HepG2 (cell line): ENCODE results near the gene TTLL13. TPM values are rescaled to one million over a fixed set of nuclear protein-coding genes. Genes with fewer than 3 reads are reported as not detected.

Experiments used
- ATRX ChIP-seq: sonication (generic); formaldehyde crosslinking; IDR thresholded peaks from 2 replicates; pipeline ENCODE4 v1.4.0; 2020; ENCODE audit warnings: missing genetic modification reagents, borderline replicate concordance
- CHD2 ChIP-seq: IDR thresholded peaks from 2 replicates; pipeline ENCODE4 v1.6.1; 2011; ENCODE audit warnings: low read depth, low read length, improper control_type of control experiment
- DBP ChIP-seq: sonication (generic); formaldehyde crosslinking; IDR thresholded peaks from 2 replicates; pipeline ENCODE4 v1.4.0; 2020; ENCODE audit warnings: missing genetic modification reagents; ENCODE audit errors: not compliant biosample characterization
- GATA4 ChIP-seq: sonication (generic); IDR thresholded peaks from 2 replicates; pipeline ENCODE4 v1.6.1; 2016; ENCODE audit warnings: antibody characterized with exemption, low read depth, borderline replicate concordance
- HIVEP1 ChIP-seq: sonication (generic); formaldehyde crosslinking; IDR thresholded peaks from 2 replicates; pipeline ENCODE4 v1.4.0; 2020; ENCODE audit warnings: mild to moderate bottlenecking, missing genetic modification reagents
- MBD4 ChIP-seq: IDR thresholded peaks from 2 replicates; pipeline ENCODE4 v1.6.1; 2012; ENCODE audit warnings: low read length, inconsistent platforms, borderline replicate concordance
- NFKBIZ ChIP-seq: IDR thresholded peaks from 2 replicates; pipeline ENCODE4 v1.6.1; 2018; ENCODE audit warnings: missing genetic modification reagents, missing compliant biosample characterization
- RNF219 ChIP-seq: sonication (generic); formaldehyde crosslinking; IDR thresholded peaks from 2 replicates; pipeline ENCODE4 v1.5.0; 2020; ENCODE audit warnings: mild to moderate bottlenecking, missing genetic modification reagents
- RORA ChIP-seq: sonication (generic); formaldehyde crosslinking; IDR thresholded peaks from 2 replicates; pipeline ENCODE4 v1.5.0; 2020; ENCODE audit warnings: mild to moderate bottlenecking, missing genetic modification reagents, moderate library complexity
- RXRB ChIP-seq: IDR thresholded peaks from 2 replicates; pipeline ENCODE4 v1.6.1; 2016; ENCODE audit warnings: borderline replicate concordance, missing genetic modification reagents, missing compliant biosample characterization
- ZBTB44 ChIP-seq: sonication (generic); formaldehyde crosslinking; IDR thresholded peaks from 2 replicates; pipeline ENCODE4 v1.4.0; 2020; ENCODE audit warnings: missing genetic modification reagents
- ZNF30 ChIP-seq: sonication (generic); formaldehyde crosslinking; IDR thresholded peaks from 2 replicates; pipeline ENCODE4 v1.5.0; 2020; ENCODE audit warnings: mild to moderate bottlenecking, missing genetic modification reagents
- ZNF331 ChIP-seq: sonication (generic); formaldehyde crosslinking; IDR thresholded peaks from 2 replicates; pipeline ENCODE4 v1.4.0; 2020; ENCODE audit warnings: missing genetic modification reagents
- ZNF33A ChIP-seq: sonication (generic); formaldehyde crosslinking; IDR thresholded peaks from 2 replicates; pipeline ENCODE4 v1.5.1; 2020; ENCODE audit warnings: missing genetic modification reagents, mild to moderate bottlenecking, moderate library complexity, borderline replicate concordance
- ZSCAN20 ChIP-seq: sonication (generic); formaldehyde crosslinking; IDR thresholded peaks from 2 replicates; pipeline ENCODE4 v1.4.0; 2020; ENCODE audit warnings: missing genetic modification reagents, mild to moderate bottlenecking, borderline replicate concordance
- ZSCAN21 ChIP-seq: sonication (generic); formaldehyde crosslinking; IDR thresholded peaks from 2 replicates; pipeline ENCODE4 v1.8.0; 2022; ENCODE audit warnings: mild to moderate bottlenecking, missing genetic modification reagents, moderate library complexity, borderline replicate concordance
- polyA plus RNA-seq, 8 experiments: library from polyadenylated mRNA; depleted of rRNA in 3 of 8; stranded (reverse) in 7 of 8; unstranded in 1 of 8; fragments of >200 nt; fragmentation: Illumina TruSeq in 4 of 8; extraction: Trizol in 4 of 8; gene quantifications; 2 replicates each; pipeline versions ENCODE4 v1.2.1 to v1.2.3, GENCODE V29; 2011 to 2016; ENCODE audit warnings: low read depth in 4 of 8, missing spikeins in 1 of 8, mixed read lengths in 1 of 8; ENCODE audit not compliant: insufficient read depth in 1 of 8
- total RNA-seq, 5 experiments: library from RNA; depleted of rRNA; stranded (reverse); fragments of >200 nt; fragmentation: Illumina TruSeq; extraction: Trizol; gene quantifications; 2 replicates each; pipeline ENCODE4 v1.2.3, GENCODE V29; 2016; ENCODE audit warnings: low read depth in 1 of 5
- TF ChIP-seq, protein P1 (sequence below): sonication (generic); formaldehyde crosslinking; IDR thresholded peaks from 2 replicates; pipeline ENCODE4 v1.5.0; 2020; ENCODE audit warnings: missing genetic modification reagents
- TF ChIP-seq, protein P2 (sequence below): sonication (generic); formaldehyde crosslinking; IDR thresholded peaks from 2 replicates; pipeline ENCODE4 v1.4.0; 2020; ENCODE audit warnings: mild to moderate bottlenecking, missing genetic modification reagents

TTLL13 gene
- total and polyA plus RNA-seq, 2 of the 13 experiments (the other 11 are each of a cell fraction or from before 2014, with no cell fraction given) = 0.07 to 0.29 TPM

DNA sequence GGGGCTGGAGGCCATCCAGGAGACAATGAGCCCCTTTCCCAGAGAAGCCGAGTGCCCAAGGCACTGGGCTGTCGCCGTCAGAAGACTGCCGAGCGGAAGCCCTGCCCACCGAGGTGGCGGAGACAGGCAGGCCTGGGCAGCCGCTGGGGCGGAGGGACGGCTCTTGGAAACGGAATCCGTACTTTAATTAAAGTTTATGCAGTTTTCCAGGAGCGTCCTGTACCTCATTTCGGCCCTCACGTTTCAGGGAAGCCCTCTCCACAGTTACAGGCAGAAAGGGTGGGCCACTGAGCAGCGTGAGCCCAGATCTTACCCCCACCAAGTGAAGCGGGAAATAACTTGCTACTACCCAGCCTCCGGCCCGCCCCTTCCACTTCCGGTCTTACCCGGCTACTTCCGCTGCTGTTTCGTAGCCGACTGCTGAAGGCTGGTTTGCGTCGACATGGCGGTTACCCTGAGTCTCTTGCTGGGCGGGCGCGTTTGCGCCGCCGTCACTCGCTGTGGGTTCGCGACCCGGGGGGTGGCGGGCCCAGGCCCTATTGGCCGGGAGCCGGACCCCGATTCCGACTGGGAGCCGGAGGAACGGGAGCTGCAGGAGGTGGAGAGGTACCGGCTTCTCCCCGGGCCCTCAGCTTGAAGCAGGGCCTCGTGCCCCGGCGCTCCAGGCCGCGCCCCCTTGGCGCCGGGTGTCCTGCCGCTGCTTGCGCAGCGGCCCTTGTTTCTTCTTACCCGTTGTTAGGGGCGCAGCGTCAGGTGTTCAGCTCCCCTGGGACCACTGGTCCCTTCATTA lies 16.1 kb downstream of the TTLL13 start, which contains the start of gene NGRN (continued):
- TF ChIP-seq, protein P1, sequence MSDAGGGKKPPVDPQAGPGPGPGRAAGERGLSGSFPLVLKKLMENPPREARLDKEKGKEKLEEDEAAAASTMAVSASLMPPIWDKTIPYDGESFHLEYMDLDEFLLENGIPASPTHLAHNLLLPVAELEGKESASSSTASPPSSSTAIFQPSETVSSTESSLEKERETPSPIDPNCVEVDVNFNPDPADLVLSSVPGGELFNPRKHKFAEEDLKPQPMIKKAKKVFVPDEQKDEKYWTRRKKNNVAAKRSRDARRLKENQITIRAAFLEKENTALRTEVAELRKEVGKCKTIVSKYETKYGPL (CRISPR knock-in tag) = peak; percentile 56; the same call in 1 of the 2 replicates
- no peak for TF ChIP-seq CHD2
- TF ChIP-seq ZSCAN20 (CRISPR knock-in tag) = no peak
- TF ChIP-seq HIVEP1 (CRISPR knock-in tag) = no peak
- TF ChIP-seq DBP (CRISPR knock-in tag) = peak; percentile 50
- no peak for TF ChIP-seq MBD4
- TF ChIP-seq RORA = no peak
- TF ChIP-seq ATRX (CRISPR knock-in tag) = no peak
- 0 out of 2 replicates have a peak, but pooled peaks have one; percentile 20 for TF ChIP-seq ZNF30
- peak; percentile 61; the same call in 1 of the 2 replicates for TF ChIP-seq ZSCAN21
- TF ChIP-seq RXRB (CRISPR knock-in tag) = peak; percentile 61; the same call in 1 of the 2 replicates
- peak; percentile 83; the same call in 1 of the 2 replicates for TF ChIP-seq RNF219
- no peak for TF ChIP-seq ZNF33A (CRISPR knock-in tag)
- TF ChIP-seq GATA4 = peak; percentile 54; the same call in 1 of the 2 replicates
- TF ChIP-seq ZBTB44 (CRISPR knock-in tag) = peak; percentile 30; the same call in 1 of the 2 replicates
- TF ChIP-seq, protein P2, sequence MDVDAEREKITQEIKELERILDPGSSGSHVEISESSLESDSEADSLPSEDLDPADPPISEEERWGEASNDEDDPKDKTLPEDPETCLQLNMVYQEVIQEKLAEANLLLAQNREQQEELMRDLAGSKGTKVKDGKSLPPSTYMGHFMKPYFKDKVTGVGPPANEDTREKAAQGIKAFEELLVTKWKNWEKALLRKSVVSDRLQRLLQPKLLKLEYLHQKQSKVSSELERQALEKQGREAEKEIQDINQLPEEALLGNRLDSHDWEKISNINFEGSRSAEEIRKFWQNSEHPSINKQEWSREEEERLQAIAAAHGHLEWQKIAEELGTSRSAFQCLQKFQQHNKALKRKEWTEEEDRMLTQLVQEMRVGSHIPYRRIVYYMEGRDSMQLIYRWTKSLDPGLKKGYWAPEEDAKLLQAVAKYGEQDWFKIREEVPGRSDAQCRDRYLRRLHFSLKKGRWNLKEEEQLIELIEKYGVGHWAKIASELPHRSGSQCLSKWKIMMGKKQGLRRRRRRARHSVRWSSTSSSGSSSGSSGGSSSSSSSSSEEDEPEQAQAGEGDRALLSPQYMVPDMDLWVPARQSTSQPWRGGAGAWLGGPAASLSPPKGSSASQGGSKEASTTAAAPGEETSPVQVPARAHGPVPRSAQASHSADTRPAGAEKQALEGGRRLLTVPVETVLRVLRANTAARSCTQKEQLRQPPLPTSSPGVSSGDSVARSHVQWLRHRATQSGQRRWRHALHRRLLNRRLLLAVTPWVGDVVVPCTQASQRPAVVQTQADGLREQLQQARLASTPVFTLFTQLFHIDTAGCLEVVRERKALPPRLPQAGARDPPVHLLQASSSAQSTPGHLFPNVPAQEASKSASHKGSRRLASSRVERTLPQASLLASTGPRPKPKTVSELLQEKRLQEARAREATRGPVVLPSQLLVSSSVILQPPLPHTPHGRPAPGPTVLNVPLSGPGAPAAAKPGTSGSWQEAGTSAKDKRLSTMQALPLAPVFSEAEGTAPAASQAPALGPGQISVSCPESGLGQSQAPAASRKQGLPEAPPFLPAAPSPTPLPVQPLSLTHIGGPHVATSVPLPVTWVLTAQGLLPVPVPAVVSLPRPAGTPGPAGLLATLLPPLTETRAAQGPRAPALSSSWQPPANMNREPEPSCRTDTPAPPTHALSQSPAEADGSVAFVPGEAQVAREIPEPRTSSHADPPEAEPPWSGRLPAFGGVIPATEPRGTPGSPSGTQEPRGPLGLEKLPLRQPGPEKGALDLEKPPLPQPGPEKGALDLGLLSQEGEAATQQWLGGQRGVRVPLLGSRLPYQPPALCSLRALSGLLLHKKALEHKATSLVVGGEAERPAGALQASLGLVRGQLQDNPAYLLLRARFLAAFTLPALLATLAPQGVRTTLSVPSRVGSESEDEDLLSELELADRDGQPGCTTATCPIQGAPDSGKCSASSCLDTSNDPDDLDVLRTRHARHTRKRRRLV = peak; percentile 68; the same call in 1 of the 2 replicates
- TF ChIP-seq ZNF331 (CRISPR knock-in tag) = peak; percentile 78; the same call in 1 of the 2 replicates
- peak; percentile 86 for TF ChIP-seq NFKBIZ (CRISPR knock-in tag)
